ENCODE measurements around the gene KRTAP5-1. TPM values are rescaled to one million over a fixed set of nuclear protein-coding genes. Genes with fewer than 3 reads are reported as not detected.

The KRTAP5-1 gene
- total RNA-seq, 6 experiments from 2014 or later: not detected

- Mint-ChIP-seq H3K27ac (no peak overlapping the region), H3K9me3 (no peaks in the 10 kb centered on the region), H3K4me1 (ENCODE audit: low read depth) (no peaks in the 10 kb centered on the region), H3K27me3 (ENCODE audit: insufficient read depth) (peaks cover 10% of the 10 kb centered on the region), H3K4me3 (no peak overlapping the region), H3K36me3 (ENCODE audit: low read depth) (no peaks in the 10 kb centered on the region)
- DNase-seq: no peak
- TF ChIP-seq, protein P1, sequence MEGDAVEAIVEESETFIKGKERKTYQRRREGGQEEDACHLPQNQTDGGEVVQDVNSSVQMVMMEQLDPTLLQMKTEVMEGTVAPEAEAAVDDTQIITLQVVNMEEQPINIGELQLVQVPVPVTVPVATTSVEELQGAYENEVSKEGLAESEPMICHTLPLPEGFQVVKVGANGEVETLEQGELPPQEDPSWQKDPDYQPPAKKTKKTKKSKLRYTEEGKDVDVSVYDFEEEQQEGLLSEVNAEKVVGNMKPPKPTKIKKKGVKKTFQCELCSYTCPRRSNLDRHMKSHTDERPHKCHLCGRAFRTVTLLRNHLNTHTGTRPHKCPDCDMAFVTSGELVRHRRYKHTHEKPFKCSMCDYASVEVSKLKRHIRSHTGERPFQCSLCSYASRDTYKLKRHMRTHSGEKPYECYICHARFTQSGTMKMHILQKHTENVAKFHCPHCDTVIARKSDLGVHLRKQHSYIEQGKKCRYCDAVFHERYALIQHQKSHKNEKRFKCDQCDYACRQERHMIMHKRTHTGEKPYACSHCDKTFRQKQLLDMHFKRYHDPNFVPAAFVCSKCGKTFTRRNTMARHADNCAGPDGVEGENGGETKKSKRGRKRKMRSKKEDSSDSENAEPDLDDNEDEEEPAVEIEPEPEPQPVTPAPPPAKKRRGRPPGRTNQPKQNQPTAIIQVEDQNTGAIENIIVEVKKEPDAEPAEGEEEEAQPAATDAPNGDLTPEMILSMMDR (IDR thresholded peaks at IDR 0.05): no peak
Measured at GRCh38 chr11:1570896-1571759, 14.0 kb downstream of the KRTAP5-1 start.

DNA sequence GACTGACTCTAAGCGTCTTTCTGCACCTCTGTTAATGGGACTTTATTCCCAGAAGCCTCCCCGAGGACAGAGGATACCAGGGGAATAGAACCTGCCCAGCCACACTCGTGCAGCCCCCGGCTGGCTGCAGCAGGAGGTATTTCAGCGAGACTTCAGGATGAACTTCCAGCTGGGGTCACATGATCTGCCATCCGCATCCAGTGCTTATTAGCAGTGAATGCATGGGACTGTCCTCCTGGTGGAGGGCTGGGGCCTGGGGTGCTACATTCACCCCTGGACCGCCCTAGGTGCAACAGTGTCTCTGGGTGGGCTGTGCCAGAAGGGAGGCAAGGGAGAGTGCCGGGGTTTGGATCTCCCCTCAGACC is 14.6 kb downstream of the KRTAP5-1 start:
- Mint-ChIP-seq H3K9me3 (no peaks in the 10 kb centered on the region), H3K27ac (no peak overlapping the region), H3K36me3 (ENCODE audit: low read depth) (no peaks in the 10 kb centered on the region), H3K4me1 (ENCODE audit: low read depth) (no peaks in the 10 kb centered on the region), H3K27me3 (ENCODE audit: insufficient read depth) (peaks cover 7% of the 10 kb centered on the region), H3K4me3 (no peak overlapping the region)
- TF ChIP-seq, protein P1 (IDR thresholded peaks at IDR 0.05): no peak
- no peak for DNase-seq

DNA sequence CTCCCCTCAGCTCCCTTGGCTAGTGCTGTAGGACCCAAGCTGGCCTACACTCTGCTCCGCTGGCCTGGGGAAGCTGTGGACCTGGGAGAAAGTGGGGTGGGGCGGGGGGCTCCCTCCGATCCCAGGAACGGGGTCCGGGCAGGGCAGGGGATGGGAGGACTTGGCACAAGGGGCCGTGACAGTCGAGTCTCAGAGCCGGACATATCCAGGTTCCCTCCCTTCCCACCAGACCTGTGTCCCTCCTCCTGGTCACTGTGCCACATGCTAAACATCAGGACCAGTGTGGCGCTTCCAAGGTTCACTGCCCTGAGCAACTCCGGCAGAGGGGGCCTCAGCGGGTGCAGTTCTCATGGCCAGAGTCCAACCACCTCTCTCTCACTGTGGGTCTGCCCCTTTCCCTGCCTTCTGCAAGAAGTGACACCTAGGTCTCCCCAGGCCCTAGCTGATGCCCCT is 15.1 kb downstream of the KRTAP5-1 start:
- TF ChIP-seq, protein P1 (IDR thresholded peaks at IDR 0.05): no peak

DNA sequence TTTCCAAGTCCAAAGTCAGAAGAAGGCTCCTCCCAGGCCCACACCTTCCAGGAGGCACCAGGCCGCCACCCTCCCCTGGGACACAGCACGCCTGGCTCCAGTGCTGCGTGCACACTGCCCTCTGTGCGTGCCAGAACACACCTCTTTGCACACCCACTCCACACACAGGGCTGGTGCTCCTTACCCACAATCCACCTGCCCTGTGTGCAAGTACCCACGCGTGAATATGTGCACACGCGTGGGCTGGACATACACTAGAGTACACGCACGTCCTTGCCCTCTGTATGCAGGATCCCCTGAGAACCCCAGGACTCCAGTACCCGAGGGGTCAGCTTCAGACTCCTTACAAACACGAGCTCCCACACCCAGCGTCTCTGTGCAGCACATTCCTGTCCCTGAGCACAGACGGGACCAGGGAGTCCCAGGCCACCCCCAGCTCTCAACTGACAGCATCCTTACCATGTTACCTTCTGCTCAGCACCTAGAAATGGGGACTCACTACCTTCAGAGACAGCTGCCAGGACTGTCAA is 15.8 kb downstream of the KRTAP5-1 start:
- DNase-seq: no peak
- H3K36me3 Mint-ChIP-seq (ENCODE audit: low read depth): no peaks in the 10 kb centered on the region
- H3K27ac Mint-ChIP-seq: no peak overlapping the region
- H3K4me3 Mint-ChIP-seq: no peak overlapping the region
- no peaks in the 10 kb centered on the region for H3K9me3 Mint-ChIP-seq
- TF ChIP-seq, protein P1 (IDR thresholded peaks at IDR 0.05): no peak
- H3K4me1 Mint-ChIP-seq (ENCODE audit: low read depth): no peaks in the 10 kb centered on the region
- H3K27me3 Mint-ChIP-seq (ENCODE audit: insufficient read depth): peaks cover 5% of the 10 kb centered on the region

More for the DNA sequence above, 15.1 kb downstream of the KRTAP5-1 start:
- H3K4me1 Mint-ChIP-seq (ENCODE audit: low read depth): no peaks in the 10 kb centered on the region
- peaks cover 5% of the 10 kb centered on the region for H3K27me3 Mint-ChIP-seq (ENCODE audit: insufficient read depth)
- no peak overlapping the region for H3K4me3 Mint-ChIP-seq
- no peaks in the 10 kb centered on the region for H3K9me3 Mint-ChIP-seq
- no peak overlapping the region for H3K27ac Mint-ChIP-seq
- no peak for DNase-seq
- no peaks in the 10 kb centered on the region for H3K36me3 Mint-ChIP-seq (ENCODE audit: low read depth)

DNA sequence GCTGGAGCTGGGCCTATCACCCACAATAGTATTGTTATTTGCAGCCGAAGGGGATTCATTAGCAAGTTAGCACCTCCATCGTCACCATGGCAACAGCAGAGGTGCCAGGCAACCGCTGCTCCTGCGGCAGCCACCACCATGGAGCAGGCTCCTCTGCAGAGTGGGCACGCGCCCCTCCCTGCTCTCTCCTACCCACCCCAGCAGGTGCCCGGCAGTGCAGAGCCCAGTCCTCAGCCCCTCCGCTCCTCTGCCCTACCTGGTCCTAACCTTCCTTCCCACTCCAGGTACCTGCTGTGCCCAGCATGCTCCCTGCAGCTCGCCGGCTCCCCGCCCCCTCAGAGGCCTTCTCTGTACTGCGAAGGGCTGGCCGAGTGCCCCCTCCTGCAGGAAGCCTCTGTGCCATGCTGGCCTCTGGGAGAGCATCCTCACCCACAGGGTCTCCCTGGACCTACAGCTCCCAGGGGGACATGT is 16.6 kb downstream of the KRTAP5-1 start:
- TF ChIP-seq, protein P1 (IDR thresholded peaks at IDR 0.05): no peak
- Mint-ChIP-seq H3K36me3 (ENCODE audit: low read depth) (no peaks in the 10 kb centered on the region), H3K4me3 (no peak overlapping the region), H3K27me3 (ENCODE audit: insufficient read depth) (peaks cover 5% of the 10 kb centered on the region), H3K4me1 (ENCODE audit: low read depth) (no peaks in the 10 kb centered on the region), H3K9me3 (no peaks in the 10 kb centered on the region), H3K27ac (no peak overlapping the region)
- no peak for DNase-seq

Data from HFFc6 (cell line).